GM19452 (cell line): Measurements from ENCODE around the gene TRIM59.

Source experiments
- ATAC-seq: cut with Tn5 transposase; IDR thresholded peaks from one replicate; pipeline ENCODE4 v1.9.1; 2021; ENCODE audit not compliant: unreplicated experiment

Gene TRIM59

GRCh38 chr3:160403796-160404470 is 45.7 kb downstream of the TRIM59 start:
- ATAC-seq = no peak

GRCh38 chr3:160403028-160403545 is 46.5 kb downstream of the TRIM59 start:
- no peak for ATAC-seq

- no peak for ATAC-seq
Measured at GRCh38 chr3:160402221-160403027, 47.2 kb downstream of the TRIM59 start.

- ATAC-seq = no peak
Measured at GRCh38 chr3:160401291-160402095, 48.1 kb downstream of the TRIM59 start.

GRCh38 chr3:160400702-160401150 is 48.9 kb downstream of the TRIM59 start:
- no peak for ATAC-seq

GRCh38 chr3:160400030-160400701 is 49.4 kb downstream of the TRIM59 start:
- ATAC-seq = peak; percentile 11

- peak; percentile 94 for ATAC-seq
Measured at GRCh38 chr3:160399125-160400029, 50.2 kb downstream of the TRIM59 start, which contains the start of the genes IFT80 and SMC4. TSS of gene IFT80 (minus strand) at chr3:160399225. CDS start at chr3:160384600, 14,625 bp downstream. TSS of gene SMC4 (plus strand) at chr3:160399650. CDS start at chr3:160400827, 1,177 bp downstream.

- ATAC-seq = peak; percentile 19
Measured at GRCh38 chr3:160398820-160399124, 50.8 kb downstream of the TRIM59 start.

GRCh38 chr3:160395297-160395696 is 54.3 kb downstream of the TRIM59 start:
- no peak for ATAC-seq

- no peak for ATAC-seq
Measured at GRCh38 chr3:160394009-160394392, 55.6 kb downstream of the TRIM59 start.

GRCh38 chr3:160393346-160394008 is 56.1 kb downstream of the TRIM59 start:
- no peak for ATAC-seq

GRCh38 chr3:160392798-160393197 is 56.8 kb downstream of the TRIM59 start:
- ATAC-seq = no peak

- ATAC-seq = no peak
Measured at GRCh38 chr3:160390565-160391138, 58.9 kb downstream of the TRIM59 start.
